ENCODE data around the gene PPM1N.
A peak's percentile ranks its signal among the peaks of the same experiment; 100 is the strongest.

PPM1N gene

GRCh38 chr19:45498411-45499195 lies at the start of gene PPM1N:
PPM1N (plus strand) TSS chr19:45498443; CDS start chr19:45498473, 30 bp downstream.
- DNase-seq: no peak

- DNase-seq: no peak
Observed at GRCh38 chr19:45448887-45449299, 49.4 kb upstream of the PPM1N start.

DNA sequence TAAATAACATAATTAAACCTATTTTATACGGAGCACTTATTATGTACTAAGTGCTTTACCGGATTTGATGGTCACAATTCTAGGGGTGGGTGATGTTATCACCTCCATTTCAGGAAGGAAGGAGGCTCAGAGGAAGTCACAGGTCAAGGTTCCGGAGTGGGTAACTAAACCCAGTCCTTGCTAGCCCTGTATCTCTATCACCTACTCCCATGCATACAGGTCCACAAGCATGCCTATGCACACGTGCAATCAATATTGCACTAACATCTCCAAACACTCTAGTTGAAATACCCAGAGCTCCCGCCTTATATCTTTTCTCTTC lies 48.3 kb upstream of the PPM1N start:
- DNase-seq: no peak

GRCh38 chr19:45451131-45451849 lies 47.0 kb upstream of the PPM1N start:
- peak; percentile 59 for DNase-seq

GRCh38 chr19:45451850-45452387 lies 46.3 kb upstream of the PPM1N start:
- DNase-seq: no peak

DNA sequence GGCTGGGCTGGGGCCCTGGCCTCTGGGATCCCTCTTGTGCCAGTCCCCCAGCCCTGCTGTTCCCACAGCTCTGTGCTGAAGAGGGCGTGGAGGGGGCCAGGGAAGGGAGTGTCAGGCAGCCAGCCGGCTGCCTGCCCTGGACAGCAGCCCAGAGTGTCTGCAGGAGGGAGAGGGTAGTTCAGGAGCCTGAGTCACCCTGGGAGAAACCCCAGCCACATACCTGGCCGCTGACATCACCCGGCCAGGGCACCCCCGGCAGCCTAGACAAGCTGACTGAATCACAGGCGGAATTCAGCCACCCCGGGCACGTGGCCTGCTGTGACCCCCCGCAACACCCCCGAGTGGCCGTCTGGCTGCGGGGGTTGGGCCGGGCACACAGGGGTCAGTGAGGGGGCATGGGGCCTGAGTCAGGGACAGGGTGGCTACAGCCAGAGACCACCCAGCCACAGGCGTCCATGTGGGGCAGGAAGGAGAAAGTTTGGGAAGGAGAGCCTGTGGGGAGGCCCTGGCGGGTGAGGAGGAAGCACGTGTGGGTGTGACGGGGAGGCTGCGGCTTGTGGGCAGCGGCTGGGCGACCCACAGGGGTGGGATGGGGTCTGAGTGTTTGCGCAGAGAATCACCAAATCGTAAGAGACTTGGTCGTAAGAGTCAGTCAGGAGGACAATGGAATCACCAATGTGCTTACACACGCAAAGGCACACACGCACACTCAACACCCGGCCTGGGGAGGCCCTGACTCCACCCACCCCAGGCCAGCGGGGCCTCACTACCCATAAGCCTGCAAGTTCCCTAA lies 42.3 kb upstream of the PPM1N start:
- DNase-seq: peak; percentile 90

DNA sequence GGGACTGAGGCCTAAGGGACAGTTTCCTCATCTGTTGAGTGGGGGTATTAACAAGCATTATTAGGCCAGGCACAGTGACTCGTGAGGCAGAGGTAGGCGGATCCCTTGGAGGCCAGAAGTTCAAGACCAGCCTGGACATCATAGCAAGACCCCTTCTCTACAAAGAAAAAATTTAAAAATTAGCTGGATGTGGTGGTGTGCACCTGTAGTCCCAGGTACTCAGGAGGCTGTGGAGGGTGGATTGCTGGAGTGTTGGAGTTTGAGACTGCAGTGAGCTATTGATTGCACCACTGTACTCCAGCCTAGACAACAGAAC lies 41.8 kb upstream of the PPM1N start:
- no peak for DNase-seq

- DNase-seq: no peak
Observed at GRCh38 chr19:45457776-45458175, 40.5 kb upstream of the PPM1N start.

GRCh38 chr19:45460807-45461347 lies 37.4 kb upstream of the PPM1N start:
- no peak for DNase-seq

GRCh38 chr19:45462174-45462573 lies 36.1 kb upstream of the PPM1N start:
- no peak for DNase-seq

- DNase-seq: no peak
Observed at GRCh38 chr19:45463241-45463640, 35.0 kb upstream of the PPM1N start.

- no peak for DNase-seq
Observed at GRCh38 chr19:45464274-45464673, 34.0 kb upstream of the PPM1N start.

- DNase-seq: no peak
Observed at GRCh38 chr19:45464852-45465441, 33.3 kb upstream of the PPM1N start.

- no peak for DNase-seq
Observed at GRCh38 chr19:45467115-45467455, 31.2 kb upstream of the PPM1N start.

DNA sequence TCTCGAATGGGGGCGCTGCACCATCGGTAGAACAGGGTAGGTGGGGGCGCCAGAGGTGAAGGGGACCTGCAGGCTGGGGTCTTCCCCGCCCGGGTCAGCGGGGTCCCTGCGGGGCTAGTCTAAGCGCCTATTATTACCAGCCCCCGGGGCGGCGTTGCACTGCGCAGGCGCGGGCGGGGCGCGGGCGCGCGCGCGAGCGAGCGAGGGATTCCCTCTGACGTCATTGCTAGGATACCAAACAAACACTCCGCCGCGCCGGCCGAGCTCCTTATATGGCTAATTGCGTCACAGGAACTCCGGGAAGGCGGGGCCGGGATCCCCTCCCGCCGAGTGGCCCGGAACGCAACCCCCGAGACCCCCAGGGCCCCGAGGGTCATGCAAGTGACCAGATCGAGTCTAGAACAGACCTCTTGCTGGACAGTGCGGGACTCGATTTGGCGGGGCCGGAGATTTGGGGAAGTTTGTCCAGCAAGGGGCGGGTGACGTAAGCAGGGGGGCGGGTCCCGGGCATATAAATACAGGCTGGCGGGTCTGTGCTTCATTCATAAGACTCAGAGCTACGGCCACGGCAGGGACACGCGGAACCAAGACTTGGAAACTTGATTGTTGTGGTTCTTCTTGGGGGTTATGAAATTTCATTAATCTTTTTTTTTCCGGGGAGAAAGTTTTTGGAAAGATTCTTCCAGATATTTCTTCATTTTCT lies 30.6 kb upstream of the PPM1N start, which contains the start of gene FOSB:
Gene FOSB (plus strand): TSS at position 541 of the 703 bp plus-strand sequence. CDS start 591 bp downstream, outside the sequence.
- DNase-seq: peak; percentile 92

GRCh38 chr19:45468159-45468651 lies 30.0 kb upstream of the PPM1N start:
- DNase-seq: peak; percentile 88

DNA sequence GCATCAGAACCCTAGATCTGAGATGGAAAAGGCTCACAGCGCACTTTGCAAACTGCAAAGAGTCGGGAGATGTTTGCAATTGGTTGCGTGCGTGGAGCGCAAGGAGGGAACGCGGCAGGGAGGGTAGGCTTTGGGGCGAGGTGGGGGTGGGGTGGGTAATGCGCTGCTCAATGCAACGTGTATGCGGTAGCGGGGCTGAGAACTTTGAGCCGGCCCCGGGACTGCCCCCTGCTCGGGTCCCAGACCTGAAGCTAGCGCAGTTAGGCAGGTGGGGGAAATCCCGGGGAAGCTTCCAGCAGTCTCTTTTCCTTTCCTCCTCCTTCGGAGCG lies 29.5 kb upstream of the PPM1N start:
- no peak for DNase-seq

- peak; percentile 71 for DNase-seq
Observed at GRCh38 chr19:45469132-45469944, 28.9 kb upstream of the PPM1N start.

- peak; percentile 50 for DNase-seq
Observed at GRCh38 chr19:45469945-45470761, 28.1 kb upstream of the PPM1N start.

DNA sequence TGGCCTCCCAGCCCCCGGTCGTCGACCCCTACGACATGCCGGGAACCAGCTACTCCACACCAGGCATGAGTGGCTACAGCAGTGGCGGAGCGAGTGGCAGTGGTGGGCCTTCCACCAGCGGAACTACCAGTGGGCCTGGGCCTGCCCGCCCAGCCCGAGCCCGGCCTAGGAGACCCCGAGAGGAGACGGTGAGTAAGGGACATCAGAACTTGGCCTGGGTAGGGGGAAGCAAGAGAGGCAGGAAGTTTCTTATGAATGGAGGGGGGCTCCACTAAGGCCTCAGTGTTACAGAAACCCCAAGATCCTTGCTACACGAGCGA lies 27.5 kb upstream of the PPM1N start:
- DNase-seq: no peak

All from GOT3 (cell line).